ENCODE data around the gene SRL.

DNA sequence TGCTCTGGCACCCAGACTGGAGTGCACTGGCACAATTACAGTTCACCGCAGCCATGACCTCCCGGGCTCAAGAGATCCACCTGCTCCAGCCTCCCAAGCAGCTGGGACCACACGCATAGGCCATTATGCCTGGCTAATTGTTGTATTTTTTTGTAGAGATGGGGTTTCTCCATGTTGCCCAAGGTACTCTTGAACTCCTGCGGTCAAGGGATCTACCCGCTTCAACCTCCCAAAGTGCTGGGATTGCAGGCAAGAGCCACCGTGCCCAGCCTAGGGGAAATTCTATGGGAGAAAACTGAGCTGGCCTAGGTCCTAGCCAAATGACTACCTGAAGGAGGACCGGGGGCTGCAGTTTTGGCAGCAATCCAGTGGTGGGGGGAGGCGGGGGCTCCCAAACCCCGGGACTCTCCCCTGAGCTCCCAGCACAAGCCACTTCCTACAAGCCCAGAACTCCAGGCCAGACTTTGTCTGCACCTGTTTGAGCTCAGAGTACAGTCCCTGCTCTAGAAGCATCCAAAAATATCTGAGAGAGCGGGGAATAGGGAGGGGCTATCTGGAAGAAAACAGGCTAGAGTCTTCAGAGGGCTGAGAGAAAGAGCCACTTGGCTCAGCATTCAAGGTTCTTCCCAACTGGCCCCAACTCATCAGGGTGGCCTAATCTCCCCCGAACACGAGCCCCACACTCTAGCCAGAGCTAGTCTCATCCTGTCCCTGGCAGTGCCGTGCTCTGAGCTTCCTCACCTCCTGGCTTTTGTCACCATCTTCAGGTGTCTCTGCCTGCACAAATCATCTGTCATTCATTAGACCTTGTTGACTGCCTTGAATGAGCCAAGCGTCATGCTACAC is 9.1 kb downstream of the SRL start:
- TF ChIP-seq, protein P1, sequence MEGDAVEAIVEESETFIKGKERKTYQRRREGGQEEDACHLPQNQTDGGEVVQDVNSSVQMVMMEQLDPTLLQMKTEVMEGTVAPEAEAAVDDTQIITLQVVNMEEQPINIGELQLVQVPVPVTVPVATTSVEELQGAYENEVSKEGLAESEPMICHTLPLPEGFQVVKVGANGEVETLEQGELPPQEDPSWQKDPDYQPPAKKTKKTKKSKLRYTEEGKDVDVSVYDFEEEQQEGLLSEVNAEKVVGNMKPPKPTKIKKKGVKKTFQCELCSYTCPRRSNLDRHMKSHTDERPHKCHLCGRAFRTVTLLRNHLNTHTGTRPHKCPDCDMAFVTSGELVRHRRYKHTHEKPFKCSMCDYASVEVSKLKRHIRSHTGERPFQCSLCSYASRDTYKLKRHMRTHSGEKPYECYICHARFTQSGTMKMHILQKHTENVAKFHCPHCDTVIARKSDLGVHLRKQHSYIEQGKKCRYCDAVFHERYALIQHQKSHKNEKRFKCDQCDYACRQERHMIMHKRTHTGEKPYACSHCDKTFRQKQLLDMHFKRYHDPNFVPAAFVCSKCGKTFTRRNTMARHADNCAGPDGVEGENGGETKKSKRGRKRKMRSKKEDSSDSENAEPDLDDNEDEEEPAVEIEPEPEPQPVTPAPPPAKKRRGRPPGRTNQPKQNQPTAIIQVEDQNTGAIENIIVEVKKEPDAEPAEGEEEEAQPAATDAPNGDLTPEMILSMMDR (IDR thresholded peaks at IDR 0.05; ENCODE audit: low read depth, low read length, poor library complexity, severe bottlenecking), result no peak
- TF ChIP-seq EZH2phosphoT487 (IDR thresholded peaks at IDR 0.05; ENCODE audit: borderline replicate concordance, low read length), result no peak

All from DOHH2 (cell line).